H9 (cell line): Measurements from ENCODE around the gene LTA4H. TPM values are rescaled to one million over a fixed set of nuclear protein-coding genes. Genes with fewer than 3 reads are reported as not detected.

Experiments used
- DNase-seq: peaks from one replicate; pipeline ENCODE4 v3.0.0-alpha.2; 2017
- H2AFZ ChIP-seq: one replicate; pipeline ENCODE4 v1.6.1; 2013; ENCODE audit warnings: mild to moderate bottlenecking, low read length, control low read depth, moderate library complexity
- H2AK5ac ChIP-seq: 2 replicates; pipeline ENCODE4 v1.6.1; 2013; ENCODE audit warnings: low read length, control low read depth, mixed read lengths; ENCODE audit not compliant: insufficient read length
- H2BK120ac ChIP-seq: one replicate; pipeline ENCODE4 v1.6.1; 2013; ENCODE audit warnings: low read depth, mild to moderate bottlenecking, low read length, control low read depth, inconsistent platforms; ENCODE audit not compliant: poor library complexity, severe bottlenecking
- H2BK12ac ChIP-seq: 2 replicates; pipeline ENCODE4 v1.6.1; 2013; ENCODE audit warnings: low read length, control low read depth, mixed read lengths, low read depth; ENCODE audit not compliant: insufficient read length
- H2BK15ac ChIP-seq: 2 replicates; pipeline ENCODE4 v1.6.1; 2013; ENCODE audit warnings: low read depth, low read length, control low read depth
- H2BK20ac ChIP-seq: one replicate; pipeline ENCODE4 v1.6.1; 2013; ENCODE audit warnings: low read depth, mild to moderate bottlenecking, low read length, control low read depth, inconsistent platforms; ENCODE audit not compliant: poor library complexity, severe bottlenecking
- H2BK5ac ChIP-seq: 2 replicates; pipeline ENCODE4 v1.6.1; 2013; ENCODE audit warnings: low read length, control low read depth, mixed read lengths; ENCODE audit not compliant: insufficient read length
- H3K14ac ChIP-seq: 2 replicates; pipeline ENCODE4 v1.6.1; 2013; ENCODE audit warnings: low read length, control low read depth; ENCODE audit not compliant: insufficient read depth
- H3K18ac ChIP-seq: 2 replicates; pipeline ENCODE4 v1.6.1; 2013; ENCODE audit warnings: low read depth, mild to moderate bottlenecking, mixed read lengths, low read length, control low read depth; ENCODE audit not compliant: insufficient read length
- H3K23ac ChIP-seq: 2 replicates; pipeline ENCODE4 v1.6.1; 2013; ENCODE audit warnings: low read length, control low read depth, mixed read lengths, low read depth; ENCODE audit not compliant: insufficient read length
- H3K23me2 ChIP-seq: 2 replicates; pipeline ENCODE4 v1.6.1; 2013; ENCODE audit warnings: low read depth, mild to moderate bottlenecking, mixed read lengths, low read length, control low read depth; ENCODE audit not compliant: insufficient read length, poor library complexity, severe bottlenecking
- H3K27ac ChIP-seq: 2 replicates; pipeline ENCODE4 v1.5.1; 2013; ENCODE audit warnings: low read length, control low read depth, mixed read lengths, low read depth; ENCODE audit not compliant: insufficient read length
- H3K27me3 ChIP-seq: 2 replicates; pipeline ENCODE4 v1.6.1; 2013; ENCODE audit warnings: low read length, control low read depth, inconsistent platforms; ENCODE audit not compliant: insufficient read depth
- H3K4ac ChIP-seq: 2 replicates; pipeline ENCODE4 v1.6.1; 2013; ENCODE audit warnings: low read depth, mild to moderate bottlenecking, control low read depth, inconsistent platforms, low read length, moderate library complexity
- H3K4me1 ChIP-seq: 2 replicates; pipeline ENCODE4 v1.6.1; 2013; ENCODE audit warnings: low read length, control low read depth, inconsistent platforms; ENCODE audit not compliant: insufficient read depth
- H3K4me2 ChIP-seq: 2 replicates; pipeline ENCODE4 v1.6.1; 2013; ENCODE audit warnings: low read length, control low read depth, mixed read lengths; ENCODE audit not compliant: insufficient read length, insufficient read depth
- H3K56ac ChIP-seq: 2 replicates; pipeline ENCODE4 v1.6.1; 2013; ENCODE audit warnings: low read depth, mild to moderate bottlenecking, mixed read lengths, low read length, control low read depth; ENCODE audit not compliant: insufficient read length
- H3K79me1 ChIP-seq: 2 replicates; pipeline ENCODE4 v1.6.1; 2013; ENCODE audit warnings: low read depth, mild to moderate bottlenecking, moderate library complexity, low read length, control low read depth, inconsistent platforms; ENCODE audit not compliant: insufficient read depth, poor library complexity, severe bottlenecking
- H3K79me2 ChIP-seq: 2 replicates; pipeline ENCODE4 v1.6.1; 2013; ENCODE audit warnings: low read length, control low read depth, inconsistent platforms; ENCODE audit not compliant: insufficient read depth
- H3K9ac ChIP-seq: 2 replicates; pipeline ENCODE4 v1.6.1; 2013; ENCODE audit warnings: low read length, control low read depth, mixed read lengths; ENCODE audit not compliant: insufficient read length; ENCODE audit errors: extremely low read depth
- H3K9me3 ChIP-seq: one replicate; pipeline ENCODE4 v1.6.1; 2013; ENCODE audit warnings: low read depth, low read length, inconsistent platforms; ENCODE audit not compliant: control insufficient read depth
- H3T11ph ChIP-seq: one replicate; pipeline ENCODE4 v1.6.1; 2013; ENCODE audit warnings: mild to moderate bottlenecking, low read length, control low read depth, inconsistent platforms
- H4K20me1 ChIP-seq: one replicate; pipeline ENCODE4 v1.6.1; 2013; ENCODE audit not compliant: control insufficient read depth, insufficient read length, insufficient read depth
- H4K5ac ChIP-seq: 2 replicates; pipeline ENCODE4 v1.6.1; 2013; ENCODE audit warnings: low read depth, mild to moderate bottlenecking, mixed read lengths, low read length, control low read depth; ENCODE audit not compliant: insufficient read length
- H4K8ac ChIP-seq: replicated peaks from 2 replicates; pipeline ENCODE4 v1.6.1; 2013; ENCODE audit warnings: low read length, control low read depth, mixed read lengths, low read depth; ENCODE audit not compliant: insufficient read length
- H4K91ac ChIP-seq: 2 replicates; pipeline ENCODE4 v1.6.1; 2013; ENCODE audit warnings: low read depth, mild to moderate bottlenecking, moderate library complexity, mixed read lengths, low read length, control low read depth; ENCODE audit not compliant: insufficient read length
- H3K27ac Mint-ChIP-seq, 3 experiments: 2 replicates in 2 of 3; 3 replicates in 1 of 3; pipeline ENCODE4 v1.8.0; 2020 to 2021; ENCODE audit warnings: mixed read lengths in 3 of 3, mild to moderate bottlenecking in 1 of 3, moderate library complexity in 1 of 3
- H3K27me3 Mint-ChIP-seq: 2 replicates; pipeline ENCODE4 v1.8.0; 2021; ENCODE audit warnings: low read depth, mild to moderate bottlenecking, moderate library complexity, mixed read lengths
- H3K36me3 Mint-ChIP-seq, 3 experiments: 2 replicates in 2 of 3; 3 replicates in 1 of 3; pipeline ENCODE4 v1.8.0; 2020 to 2021; ENCODE audit warnings: low read depth in 3 of 3, mixed read lengths in 3 of 3; ENCODE audit not compliant: insufficient read depth in 1 of 3
- H3K4me1 Mint-ChIP-seq, 2 experiments: 2 replicates each; pipeline ENCODE4 v1.8.0; 2020; ENCODE audit warnings: mixed read lengths in 2 of 2
- H3K4me3 Mint-ChIP-seq, 2 experiments: 2 replicates in 1 of 2; 3 replicates in 1 of 2; pipeline ENCODE4 v1.8.0; 2020 to 2021; ENCODE audit warnings: mild to moderate bottlenecking in 2 of 2, mixed read lengths in 2 of 2, moderate library complexity in 1 of 2
- H3K9me3 Mint-ChIP-seq, 2 experiments: 2 replicates in 1 of 2; 3 replicates in 1 of 2; pipeline ENCODE4 v1.8.0; 2020; ENCODE audit warnings: mild to moderate bottlenecking in 2 of 2, mixed read lengths in 2 of 2, moderate library complexity in 1 of 2
- WGBS: extraction: QIAGEN DNeasy Blood & Tissue Kit; methylation state at CpG from one replicate; pipeline ENCODE4 v1.1.7; 2013; ENCODE audit warnings: missing lambda C conversion rate, low lambda C conversion rate, mixed read lengths; ENCODE audit not compliant: insufficient read length; ENCODE audit errors: extremely low coverage; 5-methylcytosine and 5-hydroxymethylcytosine counted together
- total RNA-seq: library from RNA; stranded (reverse); gene quantifications from 2 replicates; pipeline ENCODE4 v1.2.1, GENCODE V29; 2021
- TF ChIP-seq, protein P1 (sequence below): fragments of 200-600 bp; sonication (generic); conservative IDR thresholded peaks from 3 replicates; pipeline ENCODE4 v1.8.0; 2021; ENCODE audit warnings: antibody characterized with exemption, mild to moderate bottlenecking

The LTA4H gene
- total RNA-seq, 1 experiment from 2014 or later = 144 TPM

DNA sequence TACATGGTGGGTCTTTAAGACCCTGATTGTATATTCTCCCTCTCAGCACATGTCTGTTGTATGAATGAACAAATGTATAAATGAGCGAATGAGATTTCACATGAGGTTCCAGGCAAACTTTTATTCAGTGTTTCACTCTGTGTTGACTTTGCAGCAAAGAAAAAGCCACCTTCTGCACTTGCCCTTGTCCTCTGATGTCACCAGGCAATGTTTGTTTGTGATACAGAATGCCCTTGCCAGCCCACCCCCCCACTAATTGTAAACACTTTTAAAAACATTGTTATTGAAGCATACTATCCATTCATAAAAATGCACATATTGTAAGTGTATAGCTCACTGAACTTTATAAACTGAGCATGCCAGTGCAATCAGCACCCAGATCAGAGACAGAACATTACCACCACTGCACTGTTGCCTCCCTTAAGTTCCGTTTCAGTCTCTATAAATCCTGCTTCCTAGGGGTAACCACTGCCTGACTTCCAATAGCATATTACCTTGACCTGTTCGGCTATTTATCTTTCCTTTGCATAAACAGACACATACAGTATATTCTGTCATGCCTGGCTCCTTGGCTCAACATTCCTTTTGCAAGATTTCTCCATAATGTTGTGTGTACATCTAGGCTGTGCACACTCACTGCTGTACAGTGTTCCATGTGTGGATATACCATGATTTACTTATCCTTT lies 11.3 kb upstream of the LTA4H start:
- Histone ChIP-seq H3K14ac (no peak overlapping the region), H3K79me1 (no peaks in the 10 kb centered on the region), H3K27ac (no peak overlapping the region), H3K9me3 (no peaks in the 10 kb centered on the region), H3K23ac (no peak overlapping the region), H2BK5ac (no peak overlapping the region), H3K23me2 (no peaks in the 10 kb centered on the region), H3T11ph (no peak overlapping the region), H3K27me3 (no peaks in the 10 kb centered on the region), H2BK20ac (no peak overlapping the region), H2BK15ac (no peak overlapping the region), H3K4me1 (no peaks in the 10 kb centered on the region), H2BK120ac (no peak overlapping the region), H4K20me1 (no peaks in the 10 kb centered on the region), H2AFZ (no peak overlapping the region), H3K79me2 (no peaks in the 10 kb centered on the region), H4K8ac (no peak overlapping the region), H3K56ac (no peak overlapping the region), H2AK5ac (no peak overlapping the region), H3K18ac (no peak overlapping the region), H3K4me2 (no peak overlapping the region), H2BK12ac (no peak overlapping the region), H4K91ac (no peak overlapping the region), H4K5ac (no peak overlapping the region), H3K4ac (no peak overlapping the region), H3K9ac (no peak overlapping the region)
- no peak overlapping the region for H3K4me3 Mint-ChIP-seq
- no peaks in the 10 kb centered on the region for H3K27me3 Mint-ChIP-seq
- no peaks in the 10 kb centered on the region; a peak in 1 of 7 replicates for H3K36me3 Mint-ChIP-seq
- no CpG with 5 or more reads among the region's 3 CpGs for WGBS
- H3K9me3 Mint-ChIP-seq = peaks cover 3 to 4% of the 10 kb centered on the region in 2 experiments; a peak in 3 of 5 replicates
- H3K27ac Mint-ChIP-seq = no peak overlapping the region
- no peaks in the 10 kb centered on the region for H3K4me1 Mint-ChIP-seq
- TF ChIP-seq, protein P1, sequence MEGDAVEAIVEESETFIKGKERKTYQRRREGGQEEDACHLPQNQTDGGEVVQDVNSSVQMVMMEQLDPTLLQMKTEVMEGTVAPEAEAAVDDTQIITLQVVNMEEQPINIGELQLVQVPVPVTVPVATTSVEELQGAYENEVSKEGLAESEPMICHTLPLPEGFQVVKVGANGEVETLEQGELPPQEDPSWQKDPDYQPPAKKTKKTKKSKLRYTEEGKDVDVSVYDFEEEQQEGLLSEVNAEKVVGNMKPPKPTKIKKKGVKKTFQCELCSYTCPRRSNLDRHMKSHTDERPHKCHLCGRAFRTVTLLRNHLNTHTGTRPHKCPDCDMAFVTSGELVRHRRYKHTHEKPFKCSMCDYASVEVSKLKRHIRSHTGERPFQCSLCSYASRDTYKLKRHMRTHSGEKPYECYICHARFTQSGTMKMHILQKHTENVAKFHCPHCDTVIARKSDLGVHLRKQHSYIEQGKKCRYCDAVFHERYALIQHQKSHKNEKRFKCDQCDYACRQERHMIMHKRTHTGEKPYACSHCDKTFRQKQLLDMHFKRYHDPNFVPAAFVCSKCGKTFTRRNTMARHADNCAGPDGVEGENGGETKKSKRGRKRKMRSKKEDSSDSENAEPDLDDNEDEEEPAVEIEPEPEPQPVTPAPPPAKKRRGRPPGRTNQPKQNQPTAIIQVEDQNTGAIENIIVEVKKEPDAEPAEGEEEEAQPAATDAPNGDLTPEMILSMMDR = no peak
- no peak for DNase-seq
